ENCODE results near the gene CATSPERD. TPM values are rescaled to one million over a fixed set of nuclear protein-coding genes. Genes with fewer than 3 reads are reported as not detected.

Gene CATSPERD
- total RNA-seq, 1 donor from 2014 or later: not detected

GRCh38 chr19:5787409-5788182, 67.2 kb downstream of the CATSPERD start:
- DNase-seq (ENCODE audit: low spot score): no peak

- no peak for DNase-seq (ENCODE audit: low spot score)
Measured at GRCh38 chr19:5788422-5788821, 68.0 kb downstream of the CATSPERD start.

- DNase-seq (ENCODE audit: low spot score): no peak
Measured at GRCh38 chr19:5789351-5789761, 68.9 kb downstream of the CATSPERD start.

DNA sequence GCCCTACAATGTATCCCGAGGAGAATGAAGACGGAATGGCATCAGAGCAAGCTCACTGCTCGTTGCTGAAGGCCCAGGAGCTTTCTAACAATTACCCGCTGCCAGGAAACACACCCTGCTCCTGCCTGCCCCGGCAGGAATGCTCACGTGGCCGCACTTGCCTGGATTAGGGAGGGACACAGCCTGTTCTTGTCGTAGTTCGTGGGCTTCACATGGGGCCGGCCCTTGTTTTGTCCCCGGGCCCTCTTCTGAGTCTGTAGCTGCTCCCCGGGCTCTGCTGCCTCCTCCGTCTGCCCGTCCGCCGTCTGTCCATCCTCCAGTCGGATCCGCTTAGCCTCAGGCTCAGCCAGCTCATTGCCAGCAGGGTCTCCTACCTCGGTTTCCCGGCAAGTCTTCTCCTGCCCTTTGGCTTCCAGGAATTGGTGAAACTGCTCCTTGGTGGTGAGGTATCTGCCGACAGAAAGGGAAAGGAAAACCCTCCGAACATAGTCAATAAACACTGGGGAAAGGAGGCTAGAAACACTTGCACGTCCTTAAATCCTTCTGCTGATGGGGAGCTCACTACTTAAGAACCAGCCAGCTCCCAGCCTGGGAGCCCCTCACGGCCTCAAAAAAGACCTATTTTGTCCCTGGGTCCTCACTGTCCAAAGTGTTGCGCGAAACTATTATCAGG, 69.6 kb downstream of the CATSPERD start:
- DNase-seq (ENCODE audit: low spot score): no peak

DNA sequence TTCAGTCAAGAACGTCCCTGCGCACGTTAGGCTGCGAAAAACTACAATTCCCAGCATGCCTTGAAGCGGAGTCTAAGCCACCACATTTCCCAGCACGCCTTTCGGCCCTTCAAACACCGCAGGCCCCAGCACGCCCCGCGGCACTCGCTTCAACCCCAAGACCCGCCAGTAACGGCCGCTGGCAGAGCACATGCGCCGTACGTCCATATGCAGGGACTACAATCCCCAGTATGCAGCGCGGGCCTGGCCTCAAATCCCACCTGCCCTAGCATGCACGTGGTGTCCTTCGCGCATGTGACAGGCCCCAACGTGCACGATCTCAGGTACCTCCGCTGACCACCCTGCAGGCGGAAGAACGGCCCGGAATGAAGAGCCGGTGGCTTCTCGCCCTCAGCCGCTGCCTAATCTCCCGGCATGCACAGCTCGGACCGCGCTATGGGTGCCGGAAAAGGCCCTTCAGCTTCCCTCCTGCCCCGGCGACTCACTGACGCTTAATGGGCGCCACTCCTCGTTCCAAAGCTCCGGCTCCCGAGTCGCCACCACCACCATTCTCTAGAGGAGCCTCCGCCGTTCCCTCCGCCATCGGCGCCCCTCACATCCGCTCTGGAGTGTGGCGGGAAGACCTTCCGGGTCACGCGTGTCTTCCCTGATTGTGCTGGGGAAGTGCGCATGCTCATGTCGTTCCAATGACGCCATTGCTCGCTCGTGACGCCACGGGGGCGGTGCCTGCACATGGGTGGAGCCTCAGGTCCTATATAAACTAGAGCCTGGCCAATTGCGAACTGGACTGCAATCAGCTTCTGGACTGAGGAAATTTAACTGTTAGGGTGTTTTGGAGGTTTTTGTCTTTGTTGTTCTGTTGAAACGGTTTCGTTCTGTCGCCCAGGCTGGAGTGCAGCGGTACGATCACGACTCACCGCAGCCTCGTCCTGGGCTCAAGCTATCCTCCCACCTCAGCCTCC, 70.4 kb downstream of the CATSPERD start, which contains the start of gene DUS3L:
Gene DUS3L (minus strand): TSS at position 605 of the 962 bp plus-strand sequence. CDS start 22 bp downstream, at position 583.
- peak; percentile 97 for DNase-seq (ENCODE audit: low spot score)

DNA sequence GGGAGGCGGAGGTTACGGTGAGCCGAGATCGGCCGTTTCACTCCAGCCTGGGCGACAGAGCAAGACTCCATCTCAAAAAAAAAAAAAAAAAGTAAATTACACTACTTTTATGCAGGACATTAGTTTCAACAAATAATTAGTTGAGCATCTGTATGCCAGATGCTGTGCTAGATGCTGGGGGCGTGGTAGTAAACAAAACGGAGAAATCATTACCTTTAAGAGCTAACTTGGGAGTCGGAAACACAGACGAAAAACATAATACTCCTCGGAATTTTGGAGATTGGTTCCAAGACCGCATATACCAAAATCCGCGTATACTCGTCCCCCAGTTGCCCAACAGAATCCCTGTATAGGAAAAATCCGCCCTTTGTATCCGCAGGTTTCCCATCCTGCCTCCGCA, 71.8 kb downstream of the CATSPERD start:
- no peak for DNase-seq (ENCODE audit: low spot score)

DNA sequence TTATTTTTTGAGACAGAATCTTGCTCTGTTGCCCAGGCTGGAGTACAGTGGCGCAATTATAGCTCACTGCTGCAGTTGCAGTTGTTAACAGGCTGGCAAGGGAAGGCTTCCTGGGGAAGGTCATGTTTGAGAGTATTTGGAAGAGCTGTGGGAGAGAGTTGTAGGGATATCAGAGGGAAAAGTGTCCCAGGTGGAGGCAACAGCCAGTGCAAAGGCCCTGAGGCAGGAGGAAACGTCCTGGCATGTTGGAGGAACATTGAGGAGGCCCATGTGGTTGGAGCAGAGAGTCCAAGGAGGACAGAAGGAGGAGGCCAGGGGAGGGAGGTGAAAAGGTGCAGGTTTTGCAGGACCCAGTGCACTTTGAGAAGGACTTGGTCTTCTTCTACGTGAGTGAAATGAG, 72.8 kb downstream of the CATSPERD start:
- no peak for DNase-seq (ENCODE audit: low spot score)

GRCh38 chr19:5795382-5795919, 75.0 kb downstream of the CATSPERD start:
- DNase-seq (ENCODE audit: low spot score): no peak

DNA sequence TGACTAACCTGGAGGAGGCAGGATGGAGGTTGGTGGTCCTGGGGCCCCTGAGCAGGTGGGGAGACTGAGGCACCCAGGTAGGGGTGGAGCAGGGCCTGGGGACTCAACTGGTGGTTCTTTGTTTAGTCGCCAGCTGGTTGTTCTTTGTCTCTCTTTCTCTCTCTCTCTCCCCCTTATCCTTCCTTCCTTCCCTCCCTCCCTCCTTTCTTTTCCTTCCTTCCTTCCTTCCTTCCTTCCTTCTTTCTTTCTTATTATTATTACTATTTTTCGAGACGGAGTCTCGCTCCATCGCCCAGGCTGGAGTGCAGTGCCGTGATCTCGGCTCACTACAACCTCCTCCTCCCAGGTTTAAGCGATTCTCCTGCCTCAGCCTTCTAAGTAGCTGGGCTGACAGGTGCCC, 77.8 kb downstream of the CATSPERD start:
- no peak for DNase-seq (ENCODE audit: low spot score)

GRCh38 chr19:5799247-5800241, 79.1 kb downstream of the CATSPERD start:
- DNase-seq (ENCODE audit: low spot score): no peak

DNA sequence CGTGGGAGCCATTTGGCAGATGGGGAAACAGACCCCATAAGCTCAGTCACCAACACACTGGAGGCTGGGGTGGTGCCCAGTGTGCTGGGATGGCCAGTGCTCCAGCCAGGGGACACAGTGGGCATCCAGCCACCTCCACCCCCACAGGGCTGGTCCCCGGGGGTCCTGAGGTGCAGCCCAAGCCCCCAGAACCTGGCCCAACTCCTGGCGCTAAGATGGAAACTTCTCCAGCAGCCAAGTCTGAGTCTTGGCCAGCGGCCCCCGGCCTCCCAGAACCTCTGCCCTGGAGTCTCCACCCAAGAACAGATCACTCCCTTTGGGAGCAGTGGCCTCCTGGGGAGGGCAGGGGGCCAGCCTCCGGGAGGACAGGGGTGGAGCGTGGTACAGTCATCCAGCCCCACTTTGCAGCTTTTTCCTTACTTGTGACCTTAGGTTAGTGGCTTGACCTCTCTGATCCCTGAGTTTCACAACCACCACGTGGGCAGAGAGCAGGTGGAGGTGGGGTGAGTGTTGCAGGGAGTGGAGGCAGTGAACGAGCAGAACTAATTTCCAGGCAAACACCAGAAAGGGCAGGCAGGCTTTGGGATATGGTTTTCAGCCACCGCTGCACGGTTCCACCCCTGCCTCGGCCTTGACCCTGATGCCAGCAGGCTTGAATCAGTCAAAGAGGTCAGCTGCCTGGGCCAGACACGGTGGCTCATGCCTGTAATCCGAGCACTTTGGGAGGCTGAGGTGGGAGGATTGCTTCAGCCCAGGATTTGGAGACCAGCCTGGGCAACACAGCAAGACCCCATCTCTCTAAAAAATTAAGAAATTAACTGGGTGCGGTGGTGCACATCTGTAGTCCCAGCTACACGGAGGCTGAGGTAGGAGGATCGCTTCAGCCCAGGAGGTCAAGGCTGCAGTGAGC, 80.2 kb downstream of the CATSPERD start:
- no peak for DNase-seq (ENCODE audit: low spot score)

DNA sequence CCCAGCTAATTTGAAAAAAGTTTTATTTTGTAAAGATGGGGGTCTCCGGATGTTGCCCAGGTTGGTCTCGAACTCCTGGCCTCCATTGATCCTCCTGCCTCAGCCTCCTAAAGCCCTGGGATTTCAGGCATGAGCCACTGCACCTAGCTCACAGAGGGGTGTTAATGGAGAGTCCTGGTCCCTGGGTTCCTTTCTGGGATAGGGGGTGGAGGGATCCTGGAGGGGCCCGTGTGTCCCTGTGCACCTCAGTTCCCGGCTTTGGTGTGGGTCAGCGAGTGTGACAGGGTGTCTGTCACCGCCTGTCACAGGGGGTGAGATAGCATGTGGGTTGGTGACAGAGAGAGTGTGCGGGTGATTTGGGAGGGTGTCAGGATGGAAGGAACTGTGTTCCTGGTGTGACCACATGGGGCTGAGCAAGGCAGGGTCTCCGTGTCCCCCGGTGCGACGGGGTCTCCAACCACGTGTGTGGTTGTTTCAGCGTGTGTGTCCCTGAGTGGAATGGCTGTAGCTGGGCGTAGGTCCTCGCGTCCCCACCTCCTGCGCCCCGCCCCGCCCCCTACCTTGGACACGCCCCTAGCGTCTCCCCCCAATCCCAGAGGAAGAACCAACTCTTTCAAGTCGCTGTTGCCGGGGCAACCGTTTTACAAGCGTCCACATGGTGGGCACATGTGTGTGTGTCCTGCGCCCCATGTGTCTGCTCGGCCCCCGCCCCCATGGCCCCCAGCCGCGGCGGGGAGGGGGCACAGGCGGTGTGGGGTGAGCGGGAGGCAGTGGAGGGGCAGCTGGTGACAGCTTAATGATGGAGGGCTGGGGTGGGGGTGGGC, 81.6 kb downstream of the CATSPERD start:
- DNase-seq (ENCODE audit: low spot score): no peak

DNA sequence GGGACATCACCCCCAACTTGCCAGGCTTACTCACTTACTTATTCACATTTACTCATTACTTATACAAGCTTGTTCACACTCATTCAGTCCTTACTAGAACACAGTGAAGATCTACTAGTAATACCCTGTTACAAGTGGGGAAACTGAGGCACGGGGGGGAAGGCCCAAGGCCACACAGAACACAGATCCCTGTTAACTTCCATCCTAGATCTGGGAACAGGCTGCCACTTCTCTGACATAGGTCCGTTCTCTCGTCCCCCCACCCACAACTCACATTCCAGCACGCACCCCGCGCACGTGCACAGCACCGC, 83.0 kb downstream of the CATSPERD start:
- DNase-seq (ENCODE audit: low spot score): no peak

DNA sequence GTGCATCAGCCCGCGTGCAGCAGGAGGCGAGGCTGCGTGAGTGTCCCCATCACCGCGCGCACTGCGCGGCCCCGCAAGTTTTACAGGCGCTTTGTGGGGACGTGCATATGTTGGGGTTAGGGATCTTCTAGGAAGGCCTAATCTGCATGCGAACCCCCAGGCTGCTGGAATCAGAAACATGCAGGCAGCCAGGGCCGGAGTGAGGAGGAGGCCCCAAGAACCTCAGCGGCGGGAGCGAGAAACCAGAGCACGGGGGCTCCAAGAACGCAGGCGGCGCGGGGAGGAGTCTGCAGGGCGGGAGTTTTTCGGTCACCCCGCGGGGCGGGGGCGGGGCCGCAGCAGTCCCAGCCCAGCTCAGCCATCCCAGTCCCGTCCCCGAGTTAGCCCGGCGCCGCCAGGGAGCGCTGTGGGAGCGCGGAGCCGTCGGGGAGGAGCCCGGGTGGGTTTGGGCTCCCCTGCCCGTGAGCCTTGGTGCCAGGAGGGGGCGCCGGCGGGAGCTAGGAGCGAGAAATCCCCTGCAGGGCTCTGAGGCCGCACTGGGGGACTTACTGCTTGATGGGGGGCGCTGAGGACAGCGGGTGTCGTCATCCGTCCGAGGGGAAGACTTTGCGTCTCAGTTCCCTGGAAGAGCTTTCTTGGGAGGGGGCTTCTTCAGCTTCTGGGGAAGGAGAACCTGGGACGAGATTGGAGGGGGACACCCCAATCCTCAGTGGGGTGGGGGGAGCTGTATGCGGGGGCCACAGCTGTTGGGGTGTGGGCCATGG, 83.5 kb downstream of the CATSPERD start:
- peak; percentile 86 for DNase-seq (ENCODE audit: low spot score)

DNA sequence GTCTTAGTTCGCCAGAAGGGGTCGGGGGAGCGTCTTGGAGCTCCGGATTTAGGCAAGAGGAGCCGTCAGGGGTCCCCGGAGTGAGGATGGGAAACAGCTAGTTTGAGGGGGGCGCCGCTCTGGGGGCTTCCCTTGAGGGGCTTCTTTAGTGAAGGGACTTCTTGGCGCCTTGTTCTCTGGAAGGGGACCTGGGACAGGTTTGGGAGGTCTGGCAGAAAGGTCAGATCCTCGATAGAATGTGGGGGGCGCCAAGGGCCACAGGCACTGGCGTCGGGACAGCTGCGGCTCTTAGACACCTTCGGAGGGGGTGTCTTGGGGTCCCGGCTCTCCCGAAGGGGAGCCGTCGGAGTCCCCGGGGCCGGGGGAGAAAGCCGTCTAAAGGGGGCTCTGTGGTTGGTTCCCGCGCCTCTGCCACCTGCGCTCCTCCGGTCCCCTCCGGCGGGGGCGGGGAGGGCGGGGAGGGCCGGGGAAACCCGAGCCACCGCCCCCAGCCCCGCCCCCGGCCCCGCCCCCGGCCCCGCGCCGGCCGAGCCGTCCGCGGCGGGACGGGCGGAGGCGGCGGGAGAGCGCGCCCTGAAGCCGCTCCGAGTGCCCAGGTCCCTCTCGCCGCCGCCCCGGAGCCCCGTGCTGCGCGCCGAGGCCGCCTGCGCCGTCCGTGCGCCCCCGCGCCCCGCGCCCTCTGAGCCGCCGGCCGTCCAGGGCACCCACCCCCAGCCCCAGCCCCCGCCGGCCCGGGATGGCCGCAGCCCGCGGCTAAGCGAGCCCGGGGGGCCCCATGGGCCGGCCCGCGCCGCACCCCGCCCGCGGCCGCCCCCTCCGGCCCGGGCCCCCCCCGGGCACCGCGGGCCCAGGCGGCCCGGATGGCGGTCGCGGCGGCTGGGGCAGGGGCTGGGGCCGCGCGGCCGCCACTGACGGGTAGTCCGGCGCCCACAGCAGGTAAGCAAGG, 84.4 kb downstream of the CATSPERD start, which contains the start of gene NRTN:
Gene NRTN (plus strand): TSS at position 552 of the 946 bp plus-strand sequence. CDS start 19,099 bp downstream, outside the sequence.
- no peak for DNase-seq (ENCODE audit: low spot score)

- no peak for DNase-seq (ENCODE audit: low spot score)
Measured at GRCh38 chr19:5805462-5806132, 85.2 kb downstream of the CATSPERD start.
